ENCODE data around the gene SSUH2.

The SSUH2 gene

GRCh38 chr3:8640223-8640622, 4.4 kb downstream of the SSUH2 start:
- TF ChIP-seq, protein P1, sequence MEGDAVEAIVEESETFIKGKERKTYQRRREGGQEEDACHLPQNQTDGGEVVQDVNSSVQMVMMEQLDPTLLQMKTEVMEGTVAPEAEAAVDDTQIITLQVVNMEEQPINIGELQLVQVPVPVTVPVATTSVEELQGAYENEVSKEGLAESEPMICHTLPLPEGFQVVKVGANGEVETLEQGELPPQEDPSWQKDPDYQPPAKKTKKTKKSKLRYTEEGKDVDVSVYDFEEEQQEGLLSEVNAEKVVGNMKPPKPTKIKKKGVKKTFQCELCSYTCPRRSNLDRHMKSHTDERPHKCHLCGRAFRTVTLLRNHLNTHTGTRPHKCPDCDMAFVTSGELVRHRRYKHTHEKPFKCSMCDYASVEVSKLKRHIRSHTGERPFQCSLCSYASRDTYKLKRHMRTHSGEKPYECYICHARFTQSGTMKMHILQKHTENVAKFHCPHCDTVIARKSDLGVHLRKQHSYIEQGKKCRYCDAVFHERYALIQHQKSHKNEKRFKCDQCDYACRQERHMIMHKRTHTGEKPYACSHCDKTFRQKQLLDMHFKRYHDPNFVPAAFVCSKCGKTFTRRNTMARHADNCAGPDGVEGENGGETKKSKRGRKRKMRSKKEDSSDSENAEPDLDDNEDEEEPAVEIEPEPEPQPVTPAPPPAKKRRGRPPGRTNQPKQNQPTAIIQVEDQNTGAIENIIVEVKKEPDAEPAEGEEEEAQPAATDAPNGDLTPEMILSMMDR (IDR thresholded peaks at IDR 0.05): no peak
- TF ChIP-seq ZFX (IDR thresholded peaks at IDR 0.05; ENCODE audit: borderline replicate concordance): no peak

GRCh38 chr3:8639659-8640000, 5.0 kb downstream of the SSUH2 start:
- H3K27ac ChIP-seq: no peak overlapping the region
- TF ChIP-seq ZFX (IDR thresholded peaks at IDR 0.05; ENCODE audit: borderline replicate concordance): no peak
- TF ChIP-seq, protein P1 (IDR thresholded peaks at IDR 0.05): no peak

More at GRCh38 chr3:8640223-8640622, 4.4 kb downstream of the SSUH2 start:
- no peak overlapping the region for H3K27ac ChIP-seq

- TF ChIP-seq ZFX (IDR thresholded peaks at IDR 0.05; ENCODE audit: borderline replicate concordance): no peak
- TF ChIP-seq, protein P1 (IDR thresholded peaks at IDR 0.05): no peak
- no peak overlapping the region for H3K27ac ChIP-seq
Measured at GRCh38 chr3:8638994-8639658, 5.5 kb downstream of the SSUH2 start.

DNA sequence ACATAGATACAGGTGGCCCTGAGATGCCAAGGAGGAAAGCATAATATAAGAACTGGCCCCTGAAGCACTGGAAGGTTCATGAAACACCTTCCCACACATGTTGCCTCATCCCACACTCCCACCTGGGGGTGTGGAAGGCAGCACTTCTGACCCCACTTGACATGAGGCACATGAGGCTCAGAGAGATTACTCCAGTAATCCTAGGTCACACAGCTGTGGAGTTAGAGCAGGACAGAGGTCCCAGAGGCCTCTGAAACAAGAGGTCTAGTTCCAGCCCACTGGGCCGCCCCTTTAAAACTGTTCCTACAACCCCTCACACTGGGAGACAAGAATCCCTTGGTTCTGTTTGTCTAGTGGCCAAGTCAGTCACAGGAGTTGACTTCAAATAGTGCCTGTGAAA, 7.2 kb downstream of the SSUH2 start:
- no peak overlapping the region for H3K27ac ChIP-seq
- TF ChIP-seq, protein P1 (IDR thresholded peaks at IDR 0.05): no peak
- TF ChIP-seq ZFX (IDR thresholded peaks at IDR 0.05; ENCODE audit: borderline replicate concordance): no peak

DNA sequence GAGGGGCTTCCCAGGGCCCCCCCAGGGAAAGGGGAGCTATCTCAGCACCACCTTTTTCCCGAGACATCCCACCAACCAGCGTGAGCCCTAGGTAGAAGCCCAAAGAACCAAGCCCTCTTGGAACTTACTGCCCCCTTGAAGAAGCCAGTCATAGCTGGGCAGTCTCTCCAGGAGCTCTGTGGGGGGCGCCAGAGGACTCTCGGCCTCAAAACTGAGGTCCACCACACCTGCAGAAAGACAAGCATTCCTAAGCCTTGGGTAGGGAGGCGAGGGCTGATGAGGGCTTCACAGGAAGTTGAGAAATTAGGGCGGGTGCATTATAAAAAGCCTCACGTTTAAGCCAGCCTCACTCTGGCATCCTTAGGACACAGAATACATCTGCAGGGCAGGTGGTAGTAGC, 9.0 kb downstream of the SSUH2 start:
- H3K27ac ChIP-seq: no peak overlapping the region
- TF ChIP-seq ZFX (IDR thresholded peaks at IDR 0.05; ENCODE audit: borderline replicate concordance): no peak
- TF ChIP-seq, protein P1 (IDR thresholded peaks at IDR 0.05): no peak

- TF ChIP-seq, protein P1 (IDR thresholded peaks at IDR 0.05): no peak
Measured at GRCh38 chr3:8635125-8635524, 9.5 kb downstream of the SSUH2 start.

DNA sequence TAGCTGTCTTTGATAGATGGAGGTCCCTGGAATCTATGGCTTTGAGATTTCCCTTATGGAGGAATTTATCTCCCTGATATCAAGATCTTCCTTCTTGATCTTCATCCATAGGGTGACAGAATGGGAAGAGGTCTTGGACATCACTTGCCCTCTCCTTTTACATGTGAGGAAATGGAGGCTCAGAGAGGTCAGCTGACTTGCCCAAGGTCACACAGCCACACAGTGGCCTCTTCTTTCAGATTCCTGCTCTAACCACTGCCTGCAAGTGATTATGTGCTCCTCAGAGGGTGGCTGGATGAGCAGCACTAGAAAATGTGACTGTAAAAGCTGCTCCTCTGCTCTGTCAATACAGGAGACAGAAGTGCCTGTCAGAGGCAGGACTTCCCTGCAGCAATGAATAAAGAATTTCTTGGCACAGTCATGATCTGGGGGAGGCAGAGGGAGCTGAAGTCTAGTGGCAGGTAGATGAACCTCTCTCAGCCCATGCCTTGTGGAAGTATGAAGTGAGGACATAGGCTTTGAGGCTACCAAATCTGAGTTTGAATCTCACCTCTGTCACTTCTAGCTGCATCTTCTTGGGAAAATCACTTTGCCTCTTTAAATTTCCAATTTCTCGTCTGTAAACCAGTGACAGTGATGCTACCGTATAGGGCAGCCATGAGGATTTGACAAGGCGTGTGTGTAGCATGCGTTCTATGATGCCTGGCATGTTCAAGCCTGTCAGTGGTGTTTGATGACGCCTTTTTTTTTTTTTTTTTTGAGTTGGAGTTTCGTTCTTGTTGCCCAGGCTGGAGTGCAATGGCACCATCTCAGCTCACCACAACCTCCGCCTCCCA, 12.0 kb downstream of the SSUH2 start:
- TF ChIP-seq ZFX (IDR thresholded peaks at IDR 0.05; ENCODE audit: borderline replicate concordance): no peak
- no peak overlapping the region for H3K27ac ChIP-seq

More at GRCh38 chr3:8635125-8635524, 9.5 kb downstream of the SSUH2 start:
- H3K27ac ChIP-seq: no peak overlapping the region

Measured in 22Rv1 (cell line).